M059J (cell line): ENCODE measurements around the gene CFB. TPM values are rescaled to one million over a fixed set of nuclear protein-coding genes. Genes with fewer than 3 reads are reported as not detected.
"Not testable (repeated sequence)": the region's sequence is repeated elsewhere in the genome, so short reads cannot be mapped to it uniquely, and the experiment has no call there.

ENCODE experiments used
- DNase-seq: peaks from one replicate; pipeline ENCODE4 v3.0.0-alpha.2; 2012; ENCODE audit warnings: low read depth
- total RNA-seq: library from RNA; depleted of rRNA; stranded (reverse); fragments of >200 nt; shearing (Covaris generic); gene quantifications from 2 replicates; pipeline ENCODE4 v1.2.3, GENCODE V29; 2014; rRNA removed

CFB gene
- 7.8 and 8.4 TPM in 2 replicates for total RNA-seq

DNA sequence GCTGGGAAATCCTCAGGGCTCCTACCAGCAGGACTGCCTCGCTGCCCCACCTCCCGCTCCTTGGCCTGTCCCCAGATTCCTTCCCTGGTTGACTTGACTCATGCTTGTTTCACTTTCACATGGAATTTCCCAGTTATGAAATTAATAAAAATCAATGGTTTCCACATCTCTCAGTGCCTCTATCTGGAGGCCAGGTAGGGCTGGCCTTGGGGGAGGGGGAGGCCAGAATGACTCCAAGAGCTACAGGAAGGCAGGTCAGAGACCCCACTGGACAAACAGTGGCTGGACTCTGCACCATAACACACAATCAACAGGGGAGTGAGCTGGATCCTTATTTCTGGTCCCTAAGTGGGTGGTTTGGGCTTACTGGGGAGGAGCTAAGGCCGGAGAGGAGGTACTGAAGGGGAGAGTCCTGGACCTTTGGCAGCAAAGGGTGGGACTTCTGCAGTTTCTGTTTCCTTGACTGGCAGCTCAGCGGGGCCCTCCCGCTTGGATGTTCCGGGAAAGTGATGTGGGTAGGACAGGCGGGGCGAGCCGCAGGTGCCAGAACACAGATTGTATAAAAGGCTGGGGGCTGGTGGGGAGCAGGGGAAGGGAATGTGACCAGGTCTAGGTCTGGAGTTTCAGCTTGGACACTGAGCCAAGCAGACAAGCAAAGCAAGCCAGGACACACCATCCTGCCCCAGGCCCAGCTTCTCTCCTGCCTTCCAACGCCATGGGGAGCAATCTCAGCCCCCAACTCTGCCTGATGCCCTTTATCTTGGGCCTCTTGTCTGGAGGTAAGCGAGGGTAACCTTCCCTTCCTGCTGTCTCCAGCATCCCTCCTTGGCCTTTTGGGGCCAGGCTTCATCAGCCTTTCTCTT lies at the start of gene CFB:
CFB (plus strand) TSS at position 589 of the 863 bp plus-strand sequence; CDS start at position 716, 127 bp downstream.
- peak; percentile 95 for DNase-seq

DNA sequence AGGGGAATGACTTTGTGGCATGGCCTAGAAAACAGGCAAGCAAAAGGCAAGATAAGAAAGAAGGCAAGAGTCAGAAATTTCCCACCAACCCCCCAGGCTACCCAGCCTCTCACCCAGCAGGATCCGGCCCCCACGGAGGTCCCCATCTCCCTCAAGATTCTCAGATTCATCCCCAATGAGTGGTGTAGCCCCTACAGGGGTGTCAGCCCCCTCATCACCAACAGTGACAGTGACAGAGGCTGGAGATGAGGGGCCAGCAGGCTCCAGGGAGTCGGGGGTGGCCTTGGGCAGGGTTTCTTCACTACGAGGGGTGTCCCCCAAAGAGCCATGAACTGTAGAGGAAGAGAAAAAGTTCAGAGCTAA lies 49.4 kb upstream of the CFB start:
- DNase-seq = no peak

DNA sequence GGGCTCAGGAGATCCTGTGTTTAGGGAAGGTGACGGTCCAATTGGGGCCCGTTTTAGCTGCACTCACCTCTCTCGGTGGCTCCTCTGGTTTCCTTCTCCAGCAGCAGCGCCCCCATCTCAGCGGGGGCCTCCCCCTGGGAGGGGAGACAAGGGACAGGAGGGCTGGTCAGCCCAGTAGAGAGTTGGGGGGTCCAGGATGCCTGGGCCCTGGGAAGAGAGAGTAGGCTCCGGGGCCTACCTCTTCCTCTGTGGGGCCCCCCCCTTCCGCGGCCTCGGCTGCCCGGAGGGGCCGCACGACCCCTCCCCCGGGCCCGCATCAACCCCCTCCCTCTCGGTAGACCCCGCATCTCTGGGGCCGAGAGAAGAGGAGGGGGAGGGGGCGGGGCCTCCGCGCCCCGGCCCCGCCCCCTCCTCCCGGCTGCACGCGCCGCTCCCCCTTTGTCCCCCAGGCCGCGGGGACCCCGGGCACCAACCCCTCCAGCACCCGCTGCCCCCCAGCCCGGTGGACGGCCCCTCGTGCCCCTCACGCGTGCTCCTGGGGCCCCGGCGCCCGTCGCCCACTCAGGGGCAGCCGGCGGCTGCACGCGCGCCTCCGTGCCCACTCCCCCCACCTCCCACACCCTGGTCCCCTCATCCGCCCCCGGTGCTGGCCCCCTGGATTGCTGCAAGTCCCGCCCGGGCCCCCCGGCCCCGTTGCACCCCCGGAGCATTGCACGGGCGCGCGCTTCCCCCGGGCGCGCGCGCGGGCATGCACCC lies 48.9 kb upstream of the CFB start:
- no peak for DNase-seq

DNA sequence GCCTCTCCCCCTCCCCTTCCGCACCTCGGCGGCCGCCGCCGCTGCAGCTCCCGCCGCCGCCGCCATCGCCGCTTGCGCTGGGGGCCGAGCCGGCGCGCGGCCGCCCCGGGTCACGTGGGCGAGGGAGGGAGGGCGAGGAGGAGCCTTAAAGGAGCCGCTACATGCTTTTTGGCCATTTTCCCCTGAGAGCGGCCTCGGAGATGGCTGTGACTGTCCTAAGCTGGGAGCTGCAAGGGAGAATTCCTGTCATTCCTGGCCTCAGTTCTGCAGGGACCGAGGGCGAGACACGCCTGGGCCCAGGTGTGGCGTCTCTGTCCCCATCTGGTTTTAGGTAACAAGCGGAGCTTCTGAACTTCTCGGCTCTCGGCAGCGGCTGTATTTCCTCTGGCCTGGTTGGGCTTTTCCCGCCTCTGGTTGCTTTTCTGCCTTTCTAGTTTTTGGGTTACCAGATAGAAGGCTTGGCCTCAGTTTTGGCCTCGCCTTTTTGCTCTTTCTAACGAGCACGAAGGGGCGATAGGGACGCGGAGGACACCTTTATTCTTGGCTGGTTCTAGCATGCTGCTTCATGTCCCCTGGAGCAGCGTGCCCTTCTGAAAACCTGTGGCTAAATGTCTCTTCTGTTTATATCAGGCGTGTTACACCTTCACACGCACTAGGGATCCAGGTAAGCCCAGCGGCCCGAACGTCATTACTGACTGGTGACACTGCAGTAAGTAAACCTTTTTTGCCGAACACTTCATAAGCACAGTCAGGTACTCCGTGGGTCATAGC lies 48.1 kb upstream of the CFB start, which contains the start of gene EHMT2:
EHMT2 (minus strand) TSS at position 87 of the 771 bp plus-strand sequence; CDS start at position 66, 21 bp downstream.
- DNase-seq = peak; percentile 87

DNA sequence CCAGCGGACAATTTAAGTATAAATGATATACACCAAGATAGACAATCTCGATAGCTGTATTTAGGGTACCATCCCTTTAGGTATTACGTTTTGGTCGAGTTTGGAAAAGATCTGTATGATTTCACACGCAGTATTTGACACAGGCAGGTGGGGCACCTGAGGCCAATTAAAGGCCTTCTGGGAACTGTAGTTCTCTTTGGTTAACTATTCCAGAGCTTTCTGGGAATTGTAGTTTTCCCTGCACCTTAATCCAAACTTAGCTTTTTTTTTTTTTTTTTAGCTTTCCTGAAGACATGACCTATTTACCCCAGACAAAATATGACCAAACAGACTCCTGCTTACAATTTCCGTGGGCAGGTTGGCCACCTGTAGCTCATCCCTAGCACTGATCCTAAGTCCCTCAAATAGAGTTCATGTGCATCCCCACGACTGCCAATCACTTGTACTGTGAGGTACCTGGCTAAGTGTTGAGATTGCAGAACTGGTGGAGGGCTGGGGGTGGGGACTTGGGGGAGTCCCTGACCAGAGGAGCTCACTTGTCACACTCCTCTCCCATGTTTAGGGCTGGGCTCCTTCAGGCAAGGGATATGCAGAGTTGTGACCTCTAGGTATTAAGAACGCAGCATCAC lies 47.4 kb upstream of the CFB start:
- DNase-seq = peak; percentile 78

DNA sequence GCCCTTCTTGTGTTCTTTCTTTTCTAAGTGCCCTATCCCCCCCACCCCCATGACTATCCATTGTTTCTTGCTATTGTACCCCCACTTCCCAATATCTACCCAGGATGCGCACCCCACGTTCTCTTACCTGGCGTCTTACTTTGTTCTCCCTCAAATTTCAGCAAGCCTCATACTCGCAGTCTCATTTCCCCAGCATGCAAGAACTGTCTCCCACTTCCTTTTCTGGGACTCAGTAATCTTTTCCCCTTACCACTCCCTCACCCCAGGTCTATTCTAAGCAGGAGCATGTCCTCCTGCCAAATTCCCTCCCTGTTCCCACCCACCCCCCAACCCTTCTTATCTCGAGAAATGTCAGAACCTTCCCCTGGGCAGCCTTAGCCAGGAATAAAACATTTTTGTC lies 46.7 kb upstream of the CFB start:
- no peak for DNase-seq

DNA sequence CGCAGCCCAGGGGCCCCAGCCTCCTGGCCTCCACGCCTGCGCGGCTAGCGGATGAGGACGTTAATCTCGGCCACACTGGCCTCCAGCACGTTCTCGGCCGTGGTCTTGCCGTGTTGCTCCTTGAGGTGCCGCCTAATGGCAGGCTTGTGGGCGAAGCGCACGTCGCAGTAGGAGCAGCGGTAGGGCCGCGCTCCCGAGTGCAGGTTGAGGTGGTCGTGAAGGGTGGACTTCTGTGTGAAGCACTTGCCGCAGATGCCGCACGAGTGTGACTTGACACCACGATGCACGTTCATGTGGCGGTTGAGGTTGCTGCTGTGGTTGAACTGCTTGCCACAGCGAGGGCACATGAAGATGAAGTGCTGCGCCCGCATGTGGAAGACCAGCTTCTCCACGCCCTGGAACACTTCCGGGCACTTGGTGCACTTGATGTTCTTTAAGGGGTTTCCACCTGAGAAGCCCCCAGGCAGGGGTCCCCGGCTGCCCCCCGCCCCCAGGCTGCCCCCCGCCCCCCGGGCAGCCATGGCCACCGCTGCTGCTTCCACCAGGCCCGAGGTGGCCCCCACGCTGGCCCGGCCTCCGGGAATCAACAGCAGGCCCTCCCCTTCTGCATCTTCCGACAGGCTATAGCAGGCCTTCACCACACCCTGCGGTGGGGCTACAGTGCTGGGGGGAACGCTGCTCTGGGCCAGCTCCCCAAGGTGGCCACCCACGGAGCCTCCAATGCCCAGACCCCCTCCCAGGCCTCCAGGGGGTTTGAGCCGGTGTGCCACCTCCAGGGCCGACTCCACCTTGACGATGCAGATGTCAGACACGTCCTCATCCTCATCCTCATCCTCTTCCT lies 45.8 kb upstream of the CFB start:
- DNase-seq = no peak

DNA sequence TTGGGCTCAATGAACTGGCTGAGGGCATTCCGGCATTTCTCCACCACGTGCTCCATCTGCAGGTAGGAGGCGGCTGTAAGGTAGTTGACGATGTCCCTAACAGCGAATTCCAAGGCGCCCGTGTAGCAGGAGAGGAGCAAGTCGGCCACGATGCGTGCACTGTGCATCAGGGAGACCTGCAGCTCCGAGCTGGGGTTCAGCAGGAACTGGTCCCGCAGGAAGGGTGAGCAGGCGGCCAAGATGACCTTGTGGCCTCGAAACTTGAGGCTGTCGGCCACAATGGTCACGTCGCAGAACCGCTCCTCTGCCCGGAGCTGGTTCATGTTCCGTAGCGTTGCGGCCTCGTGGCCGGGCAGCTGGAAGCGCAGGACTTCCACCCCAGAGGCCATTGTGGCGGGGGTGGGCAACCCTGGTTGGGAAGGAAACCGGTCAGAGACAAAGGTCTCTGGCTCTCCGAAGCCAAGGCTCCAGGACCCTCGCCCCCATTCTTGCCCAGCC lies 44.9 kb upstream of the CFB start:
- no peak for DNase-seq

DNA sequence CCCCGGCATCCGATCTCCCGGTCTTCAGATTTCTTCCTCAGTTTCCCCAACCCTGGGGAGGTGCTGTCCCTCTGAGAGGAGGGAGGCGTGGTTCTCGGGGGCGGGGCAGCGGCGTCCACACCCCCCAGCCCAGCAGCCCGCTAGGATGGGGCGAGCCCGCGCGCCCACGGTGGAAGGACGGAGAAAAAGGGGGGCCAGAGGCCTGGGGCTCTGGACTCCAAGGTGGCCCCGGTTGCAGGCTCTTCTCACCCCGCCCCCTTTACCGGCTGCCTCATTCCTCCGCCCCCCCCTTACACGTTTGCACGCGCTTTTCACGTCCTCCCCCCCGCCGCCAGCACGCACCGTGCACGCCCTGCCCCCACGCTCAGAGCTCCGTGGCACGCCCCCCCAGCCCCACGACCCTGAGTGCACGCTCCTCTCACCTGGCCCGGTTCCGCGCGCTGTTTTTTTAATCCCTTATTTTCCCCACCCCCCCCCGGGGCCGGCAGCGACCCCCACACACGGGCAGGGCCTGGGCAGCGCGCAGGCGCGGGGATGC lies 44.4 kb upstream of the CFB start:
- peak; percentile 62 for DNase-seq

DNA sequence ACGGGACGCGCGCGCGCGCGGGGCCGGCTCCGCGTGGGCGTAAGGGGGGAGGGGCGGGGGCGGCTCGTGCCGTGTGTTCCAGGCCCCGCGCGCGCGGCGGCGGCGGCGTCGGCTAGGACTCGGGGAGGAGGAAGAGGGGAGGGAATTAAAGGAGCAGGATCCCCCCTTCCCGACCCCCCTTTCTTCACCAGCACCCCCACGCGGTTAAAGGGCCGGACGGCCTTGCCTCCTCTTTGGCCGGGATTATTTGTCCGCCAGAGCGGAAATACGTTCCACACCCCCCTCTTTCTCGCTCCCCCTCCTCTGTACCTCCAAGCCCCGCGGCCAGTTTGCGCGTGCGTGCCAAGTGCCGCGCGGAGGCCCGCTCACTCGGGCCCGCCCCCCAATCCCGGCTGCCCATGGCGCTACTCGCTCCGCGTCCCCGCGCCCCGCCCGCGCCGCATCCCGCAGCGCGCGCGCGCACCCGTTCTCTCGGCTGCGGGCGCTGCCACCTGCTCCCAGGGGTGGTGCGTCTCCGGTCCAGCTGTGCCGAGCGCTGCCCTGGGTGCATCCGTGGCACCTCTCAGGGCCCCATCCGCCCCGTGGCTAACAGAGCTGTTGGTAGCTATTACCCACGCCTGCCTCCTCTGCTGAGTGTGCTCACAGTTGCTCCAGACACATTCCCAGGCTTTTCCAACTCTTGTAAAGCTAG lies 43.8 kb upstream of the CFB start, which contains the start of gene ZBTB12:
ZBTB12 (minus strand) TSS at position 134 of the 691 bp plus-strand sequence. CDS start 781 bp downstream, outside the sequence.
- peak; percentile 96 for DNase-seq

DNA sequence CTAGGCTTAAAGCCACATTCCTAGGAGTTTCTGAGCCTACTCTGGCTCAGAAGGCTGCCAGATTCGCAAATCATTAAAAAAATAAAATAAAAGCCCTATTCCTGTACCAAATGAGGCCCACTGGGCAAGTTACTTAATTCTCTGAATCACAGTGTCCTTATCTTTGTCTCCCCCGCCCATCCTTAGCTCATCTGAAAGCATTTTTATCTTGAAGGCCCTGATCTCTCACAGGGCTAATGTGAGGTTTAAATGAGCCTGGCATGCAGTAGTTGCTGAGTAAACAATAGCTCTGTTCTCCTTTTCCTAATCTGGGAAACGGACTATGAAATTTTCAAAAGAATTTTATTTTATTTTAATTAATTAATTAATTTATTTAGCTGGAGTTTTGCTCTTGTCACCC lies 41.9 kb upstream of the CFB start:
- DNase-seq = no peak

DNA sequence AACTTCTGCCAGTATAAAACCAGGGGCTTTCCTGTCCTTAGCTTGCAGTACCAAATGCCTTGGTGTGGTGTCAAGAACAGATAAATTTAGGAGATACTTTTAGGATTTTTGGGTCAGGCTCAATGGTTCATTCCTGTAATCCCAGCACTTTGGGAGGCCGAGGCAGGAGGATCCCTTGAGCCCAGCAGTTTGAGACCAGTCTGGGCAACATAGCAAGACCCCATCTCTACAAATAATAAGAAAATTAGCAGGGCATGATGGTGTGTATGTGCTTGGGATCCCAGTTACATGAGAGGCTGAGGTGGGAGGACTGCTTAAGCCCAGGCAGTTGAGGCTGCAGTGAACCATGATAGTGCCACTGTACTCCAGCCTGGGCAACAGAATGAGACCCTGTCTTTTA lies 40.9 kb upstream of the CFB start:
- no peak for DNase-seq

DNA sequence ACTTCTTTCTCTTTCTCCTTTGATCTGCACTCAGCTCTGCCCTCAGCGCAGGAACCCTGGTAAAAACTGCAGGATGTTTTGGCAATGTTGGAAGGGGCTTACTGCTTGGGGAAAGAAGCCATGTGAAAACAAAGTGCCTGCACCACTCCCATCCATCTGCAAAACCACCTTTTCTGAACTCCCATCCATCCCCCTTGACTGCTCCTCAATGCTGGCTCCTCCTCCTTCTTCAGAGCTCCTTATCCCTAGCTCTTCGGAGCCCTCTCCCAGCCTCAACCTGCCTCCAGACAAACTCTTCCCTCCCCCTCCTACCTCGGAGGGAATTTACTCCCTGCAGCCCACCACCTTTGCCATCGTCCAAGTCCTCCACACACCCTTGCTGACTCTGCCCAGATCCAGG lies 39.8 kb upstream of the CFB start:
- no peak for DNase-seq

DNA sequence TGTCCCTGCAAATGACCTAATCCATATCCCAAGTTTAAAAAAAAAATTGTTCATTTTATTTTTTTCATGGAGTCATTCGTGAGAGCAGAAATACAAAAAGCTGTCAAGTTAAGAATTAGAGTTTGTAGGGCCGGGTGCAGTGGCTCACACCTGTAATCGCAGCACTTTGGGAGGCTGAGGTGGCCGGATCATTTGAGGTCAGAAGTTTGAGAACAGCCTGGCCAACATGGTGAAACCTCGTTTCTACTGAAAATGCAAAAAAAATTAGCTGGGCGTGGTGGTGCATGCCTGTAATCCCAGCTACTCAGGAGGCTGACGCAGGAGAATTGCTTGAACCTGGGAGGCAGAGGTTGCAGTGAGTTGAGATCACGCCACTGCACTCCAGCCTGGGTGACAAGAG lies 39.2 kb upstream of the CFB start:
- DNase-seq = not testable (repeated sequence)

DNA sequence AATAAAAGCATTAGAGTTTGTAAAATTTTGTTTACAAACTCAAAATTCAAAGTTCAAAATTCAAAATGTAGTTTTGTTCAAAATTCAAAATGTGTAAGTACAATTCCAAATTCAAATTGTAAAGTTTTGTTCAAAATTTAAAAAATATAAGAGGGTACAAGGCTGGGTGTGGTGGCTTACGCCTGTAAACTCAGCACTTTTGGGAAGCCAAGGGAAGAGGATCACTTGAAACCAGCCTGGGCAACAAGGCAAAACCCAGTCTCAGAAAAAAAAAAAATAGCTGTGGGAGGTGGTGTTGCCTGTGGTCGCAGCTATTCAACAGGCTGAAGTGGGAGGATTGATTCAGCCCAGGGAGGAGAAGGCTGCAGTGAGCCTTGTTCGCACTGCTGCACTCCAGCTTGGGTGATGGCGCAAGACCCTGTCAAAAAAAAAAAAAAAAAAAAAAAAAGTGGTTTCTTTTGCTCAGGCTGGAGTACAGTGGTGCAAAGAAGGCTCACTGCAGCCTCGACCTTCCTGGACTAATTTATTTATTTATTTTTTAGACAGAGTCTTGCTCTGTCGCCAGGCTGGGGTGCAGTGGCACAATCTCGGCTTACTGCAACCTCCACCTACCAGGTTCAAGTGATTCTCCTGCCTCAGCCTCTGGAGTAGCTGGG lies 38.6 kb upstream of the CFB start:
- DNase-seq = peak; percentile 76

DNA sequence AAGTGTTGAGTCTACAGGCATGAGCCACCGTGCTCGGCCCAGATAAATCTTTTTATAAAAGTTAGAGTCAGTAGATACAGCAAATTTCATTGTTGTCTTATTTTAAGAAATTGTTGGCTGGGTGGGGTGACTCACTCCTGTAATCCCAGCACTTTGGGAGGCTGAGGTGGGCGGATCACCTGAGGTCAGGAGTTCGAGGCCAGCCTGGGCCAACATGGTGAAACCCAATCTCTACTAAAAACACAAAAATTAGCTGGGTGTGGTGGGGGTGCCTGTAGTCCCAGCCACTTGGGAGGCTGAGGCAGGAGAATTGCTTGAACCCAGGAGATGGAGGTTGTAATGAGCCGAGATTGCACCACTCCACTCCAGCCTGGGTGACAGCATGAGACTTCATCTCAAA lies 37.6 kb upstream of the CFB start:
- DNase-seq = peak; percentile 32

DNA sequence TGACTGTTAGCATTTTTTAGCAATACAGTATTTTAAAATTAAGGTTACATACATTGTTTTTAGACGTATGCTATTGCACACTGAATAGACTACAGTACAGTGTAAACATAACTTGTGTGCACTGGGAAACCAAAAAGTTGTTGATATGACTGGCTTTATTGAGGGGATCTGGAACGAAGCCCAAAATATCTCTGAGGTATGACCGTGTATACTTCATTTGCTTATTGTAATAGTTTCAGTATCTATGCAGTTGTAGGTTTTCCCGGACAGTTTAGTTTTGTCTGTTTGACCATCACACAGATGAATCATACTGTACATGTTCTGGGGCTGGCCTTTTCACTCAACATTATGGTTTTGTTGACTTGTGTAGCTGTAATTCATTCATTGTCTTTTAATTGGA lies 37.1 kb upstream of the CFB start:
- DNase-seq = peak; percentile 78

DNA sequence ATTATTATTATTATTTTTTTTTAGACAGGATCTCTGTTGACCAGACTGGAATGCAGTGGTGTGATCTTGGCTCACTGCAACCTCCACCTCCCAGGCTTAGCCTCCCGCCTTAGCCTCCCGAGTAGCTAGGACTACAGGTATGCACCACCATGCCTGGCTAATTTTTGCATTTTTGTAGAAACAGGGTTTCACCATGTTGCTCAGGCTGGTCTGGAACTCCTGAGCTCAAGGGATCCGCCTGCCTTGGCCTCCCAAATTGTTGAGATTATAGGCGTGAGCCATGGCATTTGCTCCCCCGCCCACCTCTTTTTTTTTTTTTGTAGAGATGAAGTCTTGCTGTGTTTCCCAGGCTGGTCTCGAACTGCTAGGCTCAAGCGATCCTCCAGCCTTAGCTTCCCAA lies 36.6 kb upstream of the CFB start:
- DNase-seq = not testable (repeated sequence)
